Dedifferentiated amniotic fluid mesenchymal stem cell (primary cell): ENCODE results near the gene PTGR2.
"Not testable (repeated sequence)": the region's sequence is repeated elsewhere in the genome, so short reads cannot be mapped to it uniquely, and the experiment has no call there.

Experiments
- DNase-seq: peaks from one replicate; pipeline ENCODE4 v3.0.0-alpha.2; 2016; ENCODE audit errors: extremely low spot score

The PTGR2 gene

GRCh38 chr14:73886449-73887317 lies 35.1 kb downstream of the PTGR2 start, which contains the start of gene ZNF410:
ZNF410 (plus strand) TSS chr14:73886859; CDS start chr14:73892176, 5,317 bp downstream.
- DNase-seq = peak; percentile 95

DNA sequence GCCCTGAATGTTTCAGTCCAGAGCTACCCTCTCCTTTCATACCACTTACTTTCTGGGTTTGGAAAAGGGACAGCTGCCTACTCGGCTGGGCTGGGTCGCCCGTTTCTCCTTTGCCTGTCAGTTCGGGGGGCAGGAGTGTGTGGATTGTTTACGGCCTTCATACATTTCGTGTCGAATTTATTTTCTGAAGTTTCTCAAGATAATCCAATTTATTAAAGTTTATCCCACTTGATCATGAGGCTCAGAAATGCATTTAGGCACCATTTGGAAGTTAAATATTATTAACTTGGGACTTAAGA lies 35.6 kb downstream of the PTGR2 start:
- DNase-seq = no peak

- no peak for DNase-seq
These were observed 36.2 kb downstream of the PTGR2 start for GRCh38 chr14:73887694-73888459.

- no peak for DNase-seq
These were observed 36.8 kb downstream of the PTGR2 start for GRCh38 chr14:73888460-73888725.

- no peak for DNase-seq
These were observed 37.3 kb downstream of the PTGR2 start for GRCh38 chr14:73888971-73889370.

GRCh38 chr14:73889376-73889775 lies 37.7 kb downstream of the PTGR2 start:
- no peak for DNase-seq

GRCh38 chr14:73894180-73894687 lies 42.6 kb downstream of the PTGR2 start:
- not testable (repeated sequence) for DNase-seq

GRCh38 chr14:73895939-73896338 lies 44.3 kb downstream of the PTGR2 start:
- no peak for DNase-seq

- no peak for DNase-seq
These were observed 44.9 kb downstream of the PTGR2 start for GRCh38 chr14:73896521-73896920.

DNA sequence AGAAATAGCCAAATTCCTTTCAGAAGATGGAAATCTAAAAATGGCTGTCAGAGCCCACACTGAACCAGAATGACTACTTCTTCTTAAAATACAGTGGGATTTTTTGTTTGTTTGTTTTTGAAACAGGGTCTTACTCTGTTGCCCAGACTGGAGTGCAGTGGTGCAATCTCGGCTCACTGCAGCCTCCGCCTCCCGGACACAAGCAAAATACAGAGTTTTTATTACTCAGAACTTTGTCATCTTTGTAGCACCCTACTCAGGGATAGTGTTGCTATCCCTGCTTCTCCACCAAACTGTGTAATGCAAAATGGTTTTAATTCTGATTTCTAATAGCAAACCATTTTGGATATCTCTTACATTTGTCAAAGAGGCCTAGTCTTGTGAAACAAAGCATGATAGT lies 51.4 kb downstream of the PTGR2 start:
- no peak for DNase-seq

- no peak for DNase-seq
These were observed 58.0 kb downstream of the PTGR2 start for GRCh38 chr14:73909681-73910080.

DNA sequence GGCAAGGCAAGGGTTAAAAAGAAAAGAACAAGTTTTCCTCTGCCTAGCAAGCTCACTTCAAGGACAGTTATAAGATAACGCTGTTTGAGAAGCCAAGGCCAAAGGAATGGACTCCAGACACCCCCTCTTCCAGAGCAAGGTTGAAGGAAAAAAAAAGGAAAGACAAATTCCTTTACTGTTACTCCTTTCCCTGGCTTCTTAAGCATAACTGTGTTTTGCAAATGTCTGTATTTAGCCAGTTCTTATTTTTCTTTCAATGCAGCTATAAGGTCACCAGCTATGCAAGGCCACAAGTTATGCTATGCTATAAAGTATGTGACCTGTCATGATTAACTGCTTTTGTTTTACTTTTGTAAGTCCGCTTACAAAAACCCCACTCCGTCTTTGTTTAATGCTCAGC lies 61.6 kb downstream of the PTGR2 start:
- no peak for DNase-seq

GRCh38 chr14:73916324-73916723 lies 64.7 kb downstream of the PTGR2 start:
- no peak for DNase-seq

DNA sequence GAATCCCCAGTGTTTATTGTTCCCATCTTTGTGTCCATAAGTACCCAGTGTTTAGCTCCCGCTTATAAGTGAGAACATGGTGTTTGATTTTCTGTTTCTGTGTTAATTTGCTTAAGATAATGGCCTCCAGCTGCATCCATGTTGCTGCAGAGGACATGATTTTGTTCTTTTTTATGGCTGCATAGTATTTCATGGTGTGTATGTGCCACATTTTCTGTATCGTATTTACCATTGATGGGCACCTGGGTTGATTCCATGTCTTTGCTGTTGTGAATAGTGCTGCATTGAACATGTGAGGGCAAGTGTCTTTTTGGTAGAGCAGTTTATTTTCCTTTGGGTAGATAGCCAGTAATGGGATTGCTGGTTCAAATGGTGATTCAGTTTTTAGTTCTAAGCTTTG lies 67.8 kb downstream of the PTGR2 start:
- DNase-seq = not testable (repeated sequence)

DNA sequence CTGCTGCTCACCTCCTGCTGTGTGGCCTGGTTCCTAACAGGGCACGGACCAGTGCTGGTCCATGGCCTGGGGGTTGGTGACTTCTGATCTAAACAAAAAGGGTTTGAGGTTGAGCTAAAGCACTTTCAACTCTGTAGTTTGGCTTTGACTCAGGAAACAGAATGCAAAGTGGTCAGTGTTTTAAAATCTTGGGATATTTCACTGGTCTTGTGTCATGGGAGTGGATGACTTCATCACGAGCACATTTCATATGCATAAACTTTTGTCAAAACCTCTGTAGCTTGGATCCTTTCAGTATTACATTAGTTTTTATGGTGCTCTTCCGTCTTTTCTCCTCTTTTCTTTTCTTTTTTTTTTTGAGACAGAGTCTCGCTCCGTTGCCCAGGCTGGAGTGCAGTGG lies 72.7 kb downstream of the PTGR2 start:
- DNase-seq = peak; percentile 12
